ENCODE results near the gene TRAF5. TPM values are rescaled to one million over a fixed set of nuclear protein-coding genes. Genes with fewer than 3 reads are reported as not detected.

TRAF5 gene
- total and polyA plus RNA-seq, 2 donors (not counting 3 experiments of a cell fraction or from before 2014, with no cell fraction given): 8.5 to 17.6 TPM

DNA sequence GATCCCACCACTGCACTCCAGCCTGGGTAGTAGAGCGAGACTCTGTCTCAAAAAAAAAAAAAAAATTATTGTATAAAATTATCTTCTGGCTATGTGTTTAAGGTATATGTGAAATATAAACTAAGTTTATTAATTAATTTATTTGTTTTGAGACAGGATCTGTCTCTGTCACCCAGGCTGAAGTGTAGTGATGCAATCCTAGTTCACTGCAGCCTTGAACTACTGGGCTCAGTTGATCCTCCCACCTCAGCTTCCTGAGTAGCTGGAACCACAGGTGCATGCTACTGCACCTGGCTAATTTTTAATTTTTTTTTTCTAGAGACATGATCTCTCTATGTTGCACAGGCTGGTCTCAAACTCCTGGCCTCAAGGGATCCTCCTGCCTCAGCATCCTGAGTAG, 97.4 kb downstream of the TRAF5 start:
- Histone ChIP-seq H4K20me1 (replicated peaks; ENCODE audit: control insufficient read depth, extremely low read depth, insufficient read depth, low read length) (no peaks in the 10 kb centered on the region), H3K27ac (ENCODE audit: insufficient read depth, low read depth, low read length) (no peak overlapping the region), H3K36me3 (ENCODE audit: control insufficient read depth in 2 of 2, extremely low read depth in 1 of 2, insufficient read depth in 2 of 2, low read length in 2 of 2) (no peaks in the 10 kb centered on the region), H3K9me3 (replicated peaks; ENCODE audit: control insufficient read depth, insufficient read depth, low read length) (no peaks in the 10 kb centered on the region), H3K4me1 (ENCODE audit: control insufficient read depth, extremely low read depth, insufficient read depth, low read length) (no peaks in the 10 kb centered on the region), H3K4me2 (ENCODE audit: insufficient read depth, low read length) (no peak overlapping the region), H3K27me3 (ENCODE audit: control insufficient read depth in 2 of 2, insufficient read depth in 2 of 2, low read length in 2 of 2) (no peaks in the 10 kb centered on the region), H3K79me2 (ENCODE audit: control insufficient read depth, insufficient read depth, low read length) (no peaks in the 10 kb centered on the region), H3K9me1 (replicated peaks; ENCODE audit: control insufficient read depth, extremely low read depth, insufficient read depth, low read length) (no peaks in the 10 kb centered on the region), H3K9ac (replicated peaks; ENCODE audit: extremely low read depth, insufficient read depth, low read length) (no peak overlapping the region), H3K4me3 (replicated peaks in 1 of 3; ENCODE audit: insufficient read depth in 1 of 3, low read depth in 1 of 3, low read length in 3 of 3) (no peak overlapping the region), H2AFZ (ENCODE audit: low read depth, low read length) (no peak overlapping the region)
- DNase-seq (ENCODE audit: low read depth, low spot score): no peak
- no peak for FAIRE-seq
- ChIA-PET CTCF (no interaction called here), POLR2A (no interaction called here)
- TF ChIP-seq, protein P1, sequence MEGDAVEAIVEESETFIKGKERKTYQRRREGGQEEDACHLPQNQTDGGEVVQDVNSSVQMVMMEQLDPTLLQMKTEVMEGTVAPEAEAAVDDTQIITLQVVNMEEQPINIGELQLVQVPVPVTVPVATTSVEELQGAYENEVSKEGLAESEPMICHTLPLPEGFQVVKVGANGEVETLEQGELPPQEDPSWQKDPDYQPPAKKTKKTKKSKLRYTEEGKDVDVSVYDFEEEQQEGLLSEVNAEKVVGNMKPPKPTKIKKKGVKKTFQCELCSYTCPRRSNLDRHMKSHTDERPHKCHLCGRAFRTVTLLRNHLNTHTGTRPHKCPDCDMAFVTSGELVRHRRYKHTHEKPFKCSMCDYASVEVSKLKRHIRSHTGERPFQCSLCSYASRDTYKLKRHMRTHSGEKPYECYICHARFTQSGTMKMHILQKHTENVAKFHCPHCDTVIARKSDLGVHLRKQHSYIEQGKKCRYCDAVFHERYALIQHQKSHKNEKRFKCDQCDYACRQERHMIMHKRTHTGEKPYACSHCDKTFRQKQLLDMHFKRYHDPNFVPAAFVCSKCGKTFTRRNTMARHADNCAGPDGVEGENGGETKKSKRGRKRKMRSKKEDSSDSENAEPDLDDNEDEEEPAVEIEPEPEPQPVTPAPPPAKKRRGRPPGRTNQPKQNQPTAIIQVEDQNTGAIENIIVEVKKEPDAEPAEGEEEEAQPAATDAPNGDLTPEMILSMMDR (IDR thresholded peaks at IDR 0.05; ENCODE audit: extremely low read depth in 1 of 2, insufficient read depth in 1 of 2, low read depth in 1 of 2, low read length in 2 of 2): no peak
- TF ChIP-seq GATA2 (IDR thresholded peaks at IDR 0.05; ENCODE audit: insufficient read depth, insufficient read length, low read depth, low read length) (no peak), FOS (IDR thresholded peaks at IDR 0.05; ENCODE audit: borderline replicate concordance, insufficient read depth, low read length) (no peak), MYC (IDR thresholded peaks at IDR 0.05; ENCODE audit: low read depth, low read length) (no peak)
- TF ChIP-seq, protein P2, sequence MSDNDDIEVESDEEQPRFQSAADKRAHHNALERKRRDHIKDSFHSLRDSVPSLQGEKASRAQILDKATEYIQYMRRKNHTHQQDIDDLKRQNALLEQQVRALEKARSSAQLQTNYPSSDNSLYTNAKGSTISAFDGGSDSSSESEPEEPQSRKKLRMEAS (IDR thresholded peaks at IDR 0.05; ENCODE audit: insufficient read depth, insufficient read length): no peak
- intact Hi-C loops (cut with micrococcal nuclease): no loop called here
- dilution Hi-C loops (cut with MboI; ENCODE audit: extremely low pct_ligation_motif_present, low sequenced_read_pairs): no loop called here
- BruUV-seq (replicated peaks): no TSS peak

Other genes with a start within 250 kb of the TRAF5 start
- gene KCNH1, start 192.7 kb upstream of the TRAF5 start, total RNA-seq: not detected in 2 replicates
- not detected in 2 replicates for gene KCNH1, start 192.7 kb upstream of the TRAF5 start, polyA plus RNA-seq
- 34.0 and 35.7 TPM in 2 replicates for gene RCOR3, start 67.5 kb upstream of the TRAF5 start, total RNA-seq
- 24.2 and 26.4 TPM in 2 replicates for gene RCOR3, start 67.5 kb upstream of the TRAF5 start, polyA plus RNA-seq
- not detected in 2 replicates for gene RD3, start 165.3 kb downstream of the TRAF5 start, total RNA-seq
- not detected in 2 replicates for gene RD3, start 165.3 kb downstream of the TRAF5 start, polyA plus RNA-seq

Measured in endothelial cell of umbilical vein (primary cell).